NCI-H2227 treated with DMSO at 0.1 percent for 48 hours (cell line): ENCODE data around the gene HDAC9.
"Not testable (repeated sequence)": the region's sequence is repeated elsewhere in the genome, so short reads cannot be mapped to it uniquely, and the experiment has no call there.

ENCODE experiments used
- DNase-seq: peaks from one replicate; lab custom pipeline; 2025; lab: John Stamatoyannopoulos, UW

The HDAC9 gene

GRCh38 chr7:18975276-18975675 is 479.7 kb downstream of the HDAC9 start:
- DNase-seq: no peak

- no peak for DNase-seq
Observed at GRCh38 chr7:18975689-18976280, 480.2 kb downstream of the HDAC9 start.

GRCh38 chr7:18976715-18977471 is 481.3 kb downstream of the HDAC9 start:
- no peak for DNase-seq

- no peak for DNase-seq
Observed at GRCh38 chr7:18978108-18978495, 482.6 kb downstream of the HDAC9 start.

- not testable (repeated sequence) for DNase-seq
Observed at GRCh38 chr7:18990700-18991099, 495.2 kb downstream of the HDAC9 start.

- DNase-seq: no peak
Observed at GRCh38 chr7:18993933-18994668, 498.6 kb downstream of the HDAC9 start.

GRCh38 chr7:18995270-18995671 is 499.7 kb downstream of the HDAC9 start:
- DNase-seq: no peak

- DNase-seq: no peak
Observed at GRCh38 chr7:18995811-18996426, 500.4 kb downstream of the HDAC9 start.

- DNase-seq: no peak
Observed at GRCh38 chr7:18996583-18996982, 501.0 kb downstream of the HDAC9 start.

- DNase-seq: no peak
Observed at GRCh38 chr7:18997477-18998150, 502.1 kb downstream of the HDAC9 start.

- DNase-seq: no peak
Observed at GRCh38 chr7:19000410-19000809, 504.9 kb downstream of the HDAC9 start.

- no peak for DNase-seq
Observed at GRCh38 chr7:19001854-19002253, 506.3 kb downstream of the HDAC9 start.

- no peak for DNase-seq
Observed at GRCh38 chr7:19009241-19009935, 513.8 kb downstream of the HDAC9 start.

- no peak for DNase-seq
Observed at GRCh38 chr7:19009936-19010280, 514.4 kb downstream of the HDAC9 start.

- no peak for DNase-seq
Observed at GRCh38 chr7:19011212-19011611, 515.7 kb downstream of the HDAC9 start.

GRCh38 chr7:19015098-19015497 is 519.5 kb downstream of the HDAC9 start:
- DNase-seq: no peak

- no peak for DNase-seq
Observed at GRCh38 chr7:19016140-19016539, 520.6 kb downstream of the HDAC9 start.

GRCh38 chr7:19017374-19017773 is 521.8 kb downstream of the HDAC9 start:
- DNase-seq: no peak

GRCh38 chr7:19020062-19020461 is 524.5 kb downstream of the HDAC9 start:
- DNase-seq: no peak

GRCh38 chr7:19020711-19021110 is 525.2 kb downstream of the HDAC9 start:
- no peak for DNase-seq

- DNase-seq: no peak
Observed at GRCh38 chr7:19023477-19023876, 527.9 kb downstream of the HDAC9 start.

- DNase-seq: no peak
Observed at GRCh38 chr7:19024261-19024660, 528.7 kb downstream of the HDAC9 start.
